Gastrocnemius medialis (tissue), 4 donors: Measurements from ENCODE around the gene DNAJC7. TPM values are rescaled to one million over a fixed set of nuclear protein-coding genes. Genes with fewer than 3 reads are reported as not detected.

Source experiments
- ATAC-seq, 2 donors: fragments of 150-250 bp; one replicate each; pipeline ENCODE4 v1.9.1; 2016
- DNase-seq, 2 donors: peaks; one replicate each; pipeline ENCODE4 v3.0.0-alpha.2; 2019
- H3K27ac ChIP-seq, 4 donors: fragments of 200-600 bp; sonication (generic); 1 replicate in 1 of 4; 2 replicates in 3 of 4; pipeline ENCODE4 v1.5.1; 2016 to 2018; ENCODE audit warnings: mild to moderate bottlenecking in 2 of 4, moderate library complexity in 1 of 4
- H3K27me3 ChIP-seq, 3 donors: fragments of 200-600 bp; sonication (generic) in 2 of 3; 1 replicate in 1 of 3; 2 replicates in 2 of 3; pipeline versions ENCODE4 v1.5.1 to v1.6.0; 2016 to 2019; ENCODE audit warnings: mild to moderate bottlenecking in 1 of 3, moderate library complexity in 1 of 3
- H3K36me3 ChIP-seq, 2 donors: fragments of 200-600 bp; sonication (generic) in 1 of 2; one replicate each; pipeline ENCODE4 v1.5.1; 2017 to 2018
- H3K4me1 ChIP-seq, 2 donors: fragments of 200-600 bp; sonication (generic) in 1 of 2; one replicate each; pipeline ENCODE4 v1.5.1; 2016 to 2017; ENCODE audit warnings: mild to moderate bottlenecking in 2 of 2
- H3K4me3 ChIP-seq, 4 donors: fragments of 200-600 bp; sonication (generic) in 3 of 4; 1 replicate in 1 of 4; 2 replicates in 3 of 4; pipeline ENCODE4 v1.5.1; 2016 to 2019; ENCODE audit warnings: mild to moderate bottlenecking in 2 of 4
- H3K9me3 ChIP-seq, 3 donors: fragments of 200-600 bp; sonication (generic) in 2 of 3; 1 replicate in 1 of 3; 2 replicates in 2 of 3; pipeline ENCODE4 v1.5.1; 2016 to 2019
- CTCF ChIP-seq, 5 experiments: fragments of 450-650 bp in 3 of 5; fragments of 200-600 bp in 2 of 5; sonication (generic) in 2 of 5; IDR thresholded peaks in 4 of 5; conservative IDR thresholded peaks in 1 of 5; 1 replicate in 4 of 5; 2 replicates in 1 of 5; pipeline ENCODE4 v1.5.1; 2016 to 2019; ENCODE audit warnings: antibody characterized with exemption in 5 of 5, mild to moderate bottlenecking in 3 of 5, moderate library complexity in 3 of 5
- POLR2A ChIP-seq, 2 donors: fragments of 450-650 bp; IDR thresholded peaks; one replicate each; pipeline ENCODE4 v1.6.1; 2017; ENCODE audit warnings: antibody characterized with exemption in 2 of 2, mild to moderate bottlenecking in 2 of 2, moderate library complexity in 2 of 2
- in situ Hi-C, 4 donors: fragments of 200-750 bp; cut with MboI; loops; one replicate each; pipeline versions ENCODE4 v1.15.0 to v1.8.0; 2017; ENCODE audit warnings: low sequenced_read_pairs in 4 of 4
- intact Hi-C: fragments of 100-400 bp; cut with DNase I; formaldehyde crosslinking; loops from one replicate; pipeline ENCODE4 v1.15.1; 2023; ENCODE audit warnings: low total_unique reads
- total RNA-seq, 4 donors: library from RNA; depleted of rRNA; stranded (reverse); fragments of >200 nt; gene quantifications; one replicate each; pipeline versions ENCODE4 v1.1.0 to v1.2.3, GENCODE V29; 2016

The DNAJC7 gene
- total RNA-seq, 4 donors from 2014 or later: 64.4 to 78.9 (median 66.4) TPM

- intact Hi-C loops: no loop called here
- in situ Hi-C loops: no loop called here
Observed at GRCh38 chr17:42047343-42047742, 30.1 kb upstream of the DNAJC7 start.

GRCh38 chr17:42045719-42046118 is 28.5 kb upstream of the DNAJC7 start:
- ATAC-seq (no peak), DNase-seq (no peak)
- no peaks in the 10 kb centered on the region for H3K9me3 ChIP-seq
- H3K27ac ChIP-seq: no peak overlapping the region
- no peak for TF ChIP-seq POLR2A (IDR thresholded peaks at IDR 0.05)
- no peak for TF ChIP-seq CTCF (IDR thresholded peaks at IDR 0.05 in 4 of 5, conservative IDR thresholded peaks at IDR 0.05 in 1 of 5)
- H3K36me3 ChIP-seq: no peaks in the 10 kb centered on the region
- intact Hi-C loops (no loop called here), in situ Hi-C loops (no loop called here)
- no peak overlapping the region for H3K4me3 ChIP-seq
- no peaks in the 10 kb centered on the region for H3K4me1 ChIP-seq
- H3K27me3 ChIP-seq: no peaks in the 10 kb centered on the region

More at GRCh38 chr17:42047343-42047742, 30.1 kb upstream of the DNAJC7 start:
- no peaks in the 10 kb centered on the region for H3K9me3 ChIP-seq
- TF ChIP-seq CTCF (IDR thresholded peaks at IDR 0.05 in 4 of 5, conservative IDR thresholded peaks at IDR 0.05 in 1 of 5): no peak
- no peak for TF ChIP-seq POLR2A (IDR thresholded peaks at IDR 0.05)
- no peaks in the 10 kb centered on the region for H3K27me3 ChIP-seq
- H3K27ac ChIP-seq: no peak overlapping the region
- DNase-seq: no peak
- peaks cover 0 to 3% of the 10 kb centered on the region in 2 donors for H3K4me1 ChIP-seq
- H3K36me3 ChIP-seq: no peaks in the 10 kb centered on the region
- no peak for ATAC-seq
- H3K4me3 ChIP-seq: no peak overlapping the region

- H3K4me1 ChIP-seq: no peaks in the 10 kb centered on the region
- H3K4me3 ChIP-seq: no peak overlapping the region
- H3K9me3 ChIP-seq: no peaks in the 10 kb centered on the region
- no peaks in the 10 kb centered on the region for H3K36me3 ChIP-seq
- ATAC-seq (no peak), DNase-seq (no peak)
- H3K27me3 ChIP-seq: no peaks in the 10 kb centered on the region
- TF ChIP-seq CTCF (IDR thresholded peaks at IDR 0.05 in 4 of 5, conservative IDR thresholded peaks at IDR 0.05 in 1 of 5) (no peak), POLR2A (IDR thresholded peaks at IDR 0.05) (no peak)
- in situ Hi-C loops: no loop called here
- H3K27ac ChIP-seq: no peak overlapping the region
- intact Hi-C loops: no loop called here
Observed at GRCh38 chr17:42042598-42043319, 25.5 kb upstream of the DNAJC7 start.

GRCh38 chr17:42041619-42042018 is 24.4 kb upstream of the DNAJC7 start:
- no peaks in the 10 kb centered on the region for H3K27me3 ChIP-seq
- H3K4me3 ChIP-seq: no peak overlapping the region
- in situ Hi-C loops: no loop called here
- H3K36me3 ChIP-seq: no peaks in the 10 kb centered on the region
- H3K9me3 ChIP-seq: no peaks in the 10 kb centered on the region
- TF ChIP-seq POLR2A (IDR thresholded peaks at IDR 0.05) (no peak), CTCF (IDR thresholded peaks at IDR 0.05 in 4 of 5, conservative IDR thresholded peaks at IDR 0.05 in 1 of 5) (no peak)
- intact Hi-C loops: no loop called here
- DNase-seq (no peak), ATAC-seq (no peak)
- H3K4me1 ChIP-seq: no peaks in the 10 kb centered on the region
- H3K27ac ChIP-seq: no peak overlapping the region

- no peak for TF ChIP-seq POLR2A (IDR thresholded peaks at IDR 0.05)
- no peak for TF ChIP-seq CTCF (IDR thresholded peaks at IDR 0.05 in 4 of 5, conservative IDR thresholded peaks at IDR 0.05 in 1 of 5)
- DNase-seq (no peak), ATAC-seq (no peak)
- Histone ChIP-seq H3K27me3 (no peaks in the 10 kb centered on the region), H3K4me3 (no peak overlapping the region), H3K36me3 (no peaks in the 10 kb centered on the region), H3K4me1 (no peaks in the 10 kb centered on the region), H3K27ac (no peak overlapping the region), H3K9me3 (no peaks in the 10 kb centered on the region)
- intact Hi-C loops: no loop called here
- in situ Hi-C loops: no loop called here
Observed at GRCh38 chr17:42040818-42041217, 23.6 kb upstream of the DNAJC7 start.
